Kasumi-1 (cell line): Measurements from ENCODE around the gene ELANE.
A peak's percentile ranks its signal among the peaks of the same experiment; 100 is the strongest.

Experiments
- DNase-seq, 2 experiments: peaks; one replicate each; lab custom pipeline; 2025; lab: John Stamatoyannopoulos, UW

ELANE gene

GRCh38 chr19:852136-853013 is at the start of gene ELANE:
Gene ELANE, plus strand, starts transcription at chr19:852303. Its CDS starts 26 bp downstream, at chr19:852329.
- DNase-seq = peak; percentile 22 to 26

- DNase-seq = no peak
Observed at GRCh38 chr19:802498-803098, 49.5 kb upstream of the ELANE start.

GRCh38 chr19:803099-803561 is 49.0 kb upstream of the ELANE start:
- DNase-seq = no peak

- no peak for DNase-seq
Observed at GRCh38 chr19:803686-804418, 48.3 kb upstream of the ELANE start.

- no peak for DNase-seq
Observed at GRCh38 chr19:804419-805165, 47.5 kb upstream of the ELANE start.

GRCh38 chr19:805166-805551 is 46.9 kb upstream of the ELANE start:
- no peak for DNase-seq

GRCh38 chr19:805600-806550 is 46.2 kb upstream of the ELANE start:
- DNase-seq = no peak

- DNase-seq = no peak
Observed at GRCh38 chr19:806815-807421, 45.2 kb upstream of the ELANE start.

- no peak for DNase-seq
Observed at GRCh38 chr19:807627-808422, 44.3 kb upstream of the ELANE start.

- no peak for DNase-seq
Observed at GRCh38 chr19:808423-808775, 43.7 kb upstream of the ELANE start.

GRCh38 chr19:810077-810855 is 41.8 kb upstream of the ELANE start:
- DNase-seq = no peak

- no peak for DNase-seq
Observed at GRCh38 chr19:810883-811489, 41.1 kb upstream of the ELANE start.

GRCh38 chr19:811506-812048 is 40.5 kb upstream of the ELANE start:
- peak in 1 of 2 experiments; percentile 56 for DNase-seq

GRCh38 chr19:812049-812746 is 39.9 kb upstream of the ELANE start:
- DNase-seq = peak; percentile 25 to 41

- no peak for DNase-seq
Observed at GRCh38 chr19:812747-813218, 39.3 kb upstream of the ELANE start.

- DNase-seq = no peak
Observed at GRCh38 chr19:813219-814151, 38.6 kb upstream of the ELANE start.
